ENCODE data around the gene DENND5B. TPM values are rescaled to one million over a fixed set of nuclear protein-coding genes. Genes with fewer than 3 reads are reported as not detected.

DENND5B gene
- total and polyA plus RNA-seq, 2 of the 4 experiments (the other 2 are of a cell fraction) = 5.5 to 13.4 TPM

DNA sequence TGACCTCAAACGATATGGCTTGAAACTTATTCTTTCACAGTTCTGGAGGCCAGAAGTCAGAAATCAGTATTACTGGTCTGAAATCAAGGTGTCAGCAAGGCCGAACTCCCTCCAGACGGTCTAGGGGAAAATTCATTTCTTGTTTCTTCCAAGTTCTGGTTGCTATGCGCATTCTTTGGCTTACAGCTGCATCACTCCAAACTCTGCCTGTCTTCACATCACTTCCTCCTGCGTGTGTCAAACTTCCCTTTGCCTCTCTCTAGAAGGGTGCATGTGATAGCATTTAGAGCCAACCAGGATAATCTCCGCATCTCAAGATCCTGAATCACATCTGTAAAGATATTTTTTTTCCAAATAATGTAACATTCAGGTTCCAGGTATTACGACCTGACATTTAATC is 62.8 kb downstream of the DENND5B start:
- no peak overlapping the region for H3K27ac ChIP-seq (ENCODE audit: insufficient read depth, low read length)
- H3K36me3 ChIP-seq (ENCODE audit: control insufficient read depth, insufficient read depth, low read length) = no peaks in the 10 kb centered on the region
- ATAC-seq (ENCODE audit: low read depth) (no peak), DNase-seq (no peak)
- CTCF ChIA-PET = interaction anchor here (0.6 kb wide), 1 partner anchor 139 kb away, joined by 3 read pairs; no protein-coding TSS in a partner anchor
- H4K20me1 ChIP-seq (ENCODE audit: insufficient read depth, low read length) = no peaks in the 10 kb centered on the region
- H3K4me3 ChIP-seq (ENCODE audit: insufficient read depth, low read depth, low read length) = no peak overlapping the region
- no peak overlapping the region for H3K18ac ChIP-seq (ENCODE audit: low read depth, low read length)
- no peak overlapping the region for H2AK5ac ChIP-seq (ENCODE audit: low read depth, low read length)
- H3K79me1 ChIP-seq (ENCODE audit: low read depth in 1 of 2, low read length in 2 of 2) = peaks cover 21 to 33% of the 10 kb centered on the region in 2 experiments
- H3K23ac ChIP-seq (ENCODE audit: low read depth, low read length) = no peak overlapping the region
- peaks cover 2% of the 10 kb centered on the region; the same call in 1 of the 2 replicates for H3K4me1 ChIP-seq (ENCODE audit: control insufficient read depth, insufficient read depth, low read length)
- H2BK20ac ChIP-seq (ENCODE audit: low read depth, low read length) = no peak overlapping the region
- no peaks in the 10 kb centered on the region for H3K9me3 ChIP-seq (ENCODE audit: control insufficient read depth, insufficient read depth, low read length)
- no peak overlapping the region for H2BK5ac ChIP-seq (ENCODE audit: low read depth, low read length, poor library complexity, severe bottlenecking)
- intact Hi-C loops (cut with micrococcal nuclease) (no loop called here), in situ Hi-C loops (cut with MboI; ENCODE audit: low sequenced_read_pairs) (no loop called here), dilution Hi-C loops (cut with HindIII; ENCODE audit: low sequenced_read_pairs, unreplicated experiment) (no loop called here)
- no peak overlapping the region for H2BK15ac ChIP-seq (ENCODE audit: low read depth, low read length)
- peaks cover 6% of the 10 kb centered on the region for H3K9me1 ChIP-seq (ENCODE audit: insufficient read depth, low read length)
- BruUV-seq (replicated peaks) = no TSS peak
- no peak overlapping the region for H3K56ac ChIP-seq (ENCODE audit: extremely low read depth, insufficient read depth, low read length)
- no peak overlapping the region for H3K4ac ChIP-seq (ENCODE audit: low read depth, low read length)
- TF ChIP-seq CHD1 (IDR thresholded peaks at IDR 0.05; ENCODE audit: low read depth, low read length) = no peak
- no peak for TF ChIP-seq RCOR1 (IDR thresholded peaks at IDR 0.05; ENCODE audit: insufficient replicate concordance, low read length)
- TF ChIP-seq CEBPB (IDR thresholded peaks at IDR 0.05; ENCODE audit: low read depth, low read length) = no peak
- TF ChIP-seq MXI1 (IDR thresholded peaks at IDR 0.05; ENCODE audit: borderline replicate concordance, low read depth, low read length) = no peak
- no peak for TF ChIP-seq NFE2L2 (IDR thresholded peaks at IDR 0.05; ENCODE audit: low read depth, low read length)
- TF ChIP-seq RFX5 (IDR thresholded peaks at IDR 0.05; ENCODE audit: low read depth, low read length) = no peak
- TF ChIP-seq POLR2A (IDR thresholded peaks at IDR 0.05; ENCODE audit: low read depth, low read length) = no peak
- no peak for TF ChIP-seq MAZ (IDR thresholded peaks at IDR 0.05; ENCODE audit: borderline replicate concordance, low read depth, low read length)
- TF ChIP-seq SMC3 (IDR thresholded peaks at IDR 0.05; ENCODE audit: low read depth, low read length) = no peak
- no peak for TF ChIP-seq MAFK (IDR thresholded peaks at IDR 0.05; ENCODE audit: low read depth, low read length)
- TF ChIP-seq, protein P1, sequence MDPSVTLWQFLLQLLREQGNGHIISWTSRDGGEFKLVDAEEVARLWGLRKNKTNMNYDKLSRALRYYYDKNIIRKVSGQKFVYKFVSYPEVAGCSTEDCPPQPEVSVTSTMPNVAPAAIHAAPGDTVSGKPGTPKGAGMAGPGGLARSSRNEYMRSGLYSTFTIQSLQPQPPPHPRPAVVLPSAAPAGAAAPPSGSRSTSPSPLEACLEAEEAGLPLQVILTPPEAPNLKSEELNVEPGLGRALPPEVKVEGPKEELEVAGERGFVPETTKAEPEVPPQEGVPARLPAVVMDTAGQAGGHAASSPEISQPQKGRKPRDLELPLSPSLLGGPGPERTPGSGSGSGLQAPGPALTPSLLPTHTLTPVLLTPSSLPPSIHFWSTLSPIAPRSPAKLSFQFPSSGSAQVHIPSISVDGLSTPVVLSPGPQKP (IDR thresholded peaks at IDR 0.05; ENCODE audit: borderline replicate concordance, low read depth, low read length) = no peak
- TF ChIP-seq RAD21 (IDR thresholded peaks at IDR 0.05; ENCODE audit: low read length) = no peak
- TF ChIP-seq, protein P2, sequence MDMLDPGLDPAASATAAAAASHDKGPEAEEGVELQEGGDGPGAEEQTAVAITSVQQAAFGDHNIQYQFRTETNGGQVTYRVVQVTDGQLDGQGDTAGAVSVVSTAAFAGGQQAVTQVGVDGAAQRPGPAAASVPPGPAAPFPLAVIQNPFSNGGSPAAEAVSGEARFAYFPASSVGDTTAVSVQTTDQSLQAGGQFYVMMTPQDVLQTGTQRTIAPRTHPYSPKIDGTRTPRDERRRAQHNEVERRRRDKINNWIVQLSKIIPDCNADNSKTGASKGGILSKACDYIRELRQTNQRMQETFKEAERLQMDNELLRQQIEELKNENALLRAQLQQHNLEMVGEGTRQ (IDR thresholded peaks at IDR 0.05; ENCODE audit: low read depth, low read length) = no peak
- no peak for TF ChIP-seq BHLHE40 (IDR thresholded peaks at IDR 0.05; ENCODE audit: low read depth, low read length)
- TF ChIP-seq FOS (IDR thresholded peaks at IDR 0.05; ENCODE audit: low read depth, low read length) = no peak
- H4K5ac ChIP-seq (ENCODE audit: low read depth, low read length) = no peak overlapping the region
- no peaks in the 10 kb centered on the region for H3K27me3 ChIP-seq (ENCODE audit: control insufficient read depth, insufficient read depth, low read length)
- H2AK9ac ChIP-seq (replicated peaks; ENCODE audit: low read depth, low read length, poor library complexity) = no peak overlapping the region
- H3K9ac ChIP-seq (ENCODE audit: low read depth, low read length) = no peak overlapping the region
- H3K4me2 ChIP-seq (ENCODE audit: low read depth, low read length) = no peak overlapping the region
- H3K14ac ChIP-seq (replicated peaks; ENCODE audit: low read depth, low read length) = no peak overlapping the region
- POLR2A ChIA-PET (ENCODE audit: unreplicated experiment) = no interaction called here
- 100% methylated on average over 1 of the region's 7 CpGs; no CpG with 5 or more reads in 1 of the 2 experiments for WGBS, 2 experiments (ENCODE audit: extremely low coverage in 2 of 2, insufficient read length in 1 of 2)
- H2AFZ ChIP-seq (replicated peaks; ENCODE audit: low read length, poor library complexity) = no peak overlapping the region
- H2BK120ac ChIP-seq (ENCODE audit: low read depth, low read length) = no peak overlapping the region
- H4K8ac ChIP-seq (ENCODE audit: low read depth in 2 of 2, low read length in 2 of 2) = no peak overlapping the region
- H4K91ac ChIP-seq (ENCODE audit: insufficient read depth, low read depth, low read length) = no peak overlapping the region

All from IMR-90 (cell line).